ENCODE results near the gene CIITA.

Gene CIITA

DNA sequence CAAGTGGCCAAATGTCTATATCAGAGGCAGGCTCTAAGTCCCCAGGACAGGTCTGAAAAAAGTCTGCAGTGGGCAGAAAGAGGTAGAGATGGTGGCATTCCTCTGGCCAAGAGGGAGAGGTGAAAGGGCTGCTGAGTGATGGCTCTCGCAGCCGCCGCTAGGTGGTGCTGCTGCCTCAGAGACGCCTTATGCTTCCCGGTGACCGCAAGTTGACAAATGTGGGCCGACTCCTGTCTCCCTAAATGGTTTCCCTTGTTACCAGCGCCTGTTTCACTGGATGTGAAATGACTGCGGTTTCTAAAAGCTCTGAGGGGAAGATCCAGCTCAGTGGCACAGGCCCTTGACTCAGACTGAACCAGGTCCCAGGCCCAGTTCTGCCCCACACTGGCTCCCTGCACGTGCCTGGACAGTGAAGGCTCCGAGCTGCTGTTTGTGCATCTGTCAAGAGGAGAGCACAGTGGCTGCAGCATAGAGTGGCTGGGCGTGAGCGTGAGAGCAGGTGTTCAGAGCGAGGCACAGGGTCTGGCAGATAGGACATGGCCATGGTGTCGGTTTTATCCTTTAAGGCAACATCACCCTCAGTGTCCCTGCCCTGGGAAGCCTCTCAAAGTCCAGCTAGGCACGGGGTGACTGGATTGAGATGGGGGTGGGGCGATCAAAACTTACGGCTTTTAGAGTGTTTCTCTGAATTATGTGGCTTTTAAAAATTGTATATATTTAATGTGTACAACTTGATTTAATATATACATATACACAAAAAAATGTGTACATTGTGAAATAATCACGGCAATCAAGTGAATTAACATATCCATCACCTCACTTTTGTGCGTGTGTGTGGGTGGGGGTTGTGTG is 87.3 kb downstream of the CIITA start:
- no peak for TF ChIP-seq EZH2phosphoT487 (conservative IDR thresholded peaks at IDR 0.05; ENCODE audit: low read length)
- TF ChIP-seq, protein P1, sequence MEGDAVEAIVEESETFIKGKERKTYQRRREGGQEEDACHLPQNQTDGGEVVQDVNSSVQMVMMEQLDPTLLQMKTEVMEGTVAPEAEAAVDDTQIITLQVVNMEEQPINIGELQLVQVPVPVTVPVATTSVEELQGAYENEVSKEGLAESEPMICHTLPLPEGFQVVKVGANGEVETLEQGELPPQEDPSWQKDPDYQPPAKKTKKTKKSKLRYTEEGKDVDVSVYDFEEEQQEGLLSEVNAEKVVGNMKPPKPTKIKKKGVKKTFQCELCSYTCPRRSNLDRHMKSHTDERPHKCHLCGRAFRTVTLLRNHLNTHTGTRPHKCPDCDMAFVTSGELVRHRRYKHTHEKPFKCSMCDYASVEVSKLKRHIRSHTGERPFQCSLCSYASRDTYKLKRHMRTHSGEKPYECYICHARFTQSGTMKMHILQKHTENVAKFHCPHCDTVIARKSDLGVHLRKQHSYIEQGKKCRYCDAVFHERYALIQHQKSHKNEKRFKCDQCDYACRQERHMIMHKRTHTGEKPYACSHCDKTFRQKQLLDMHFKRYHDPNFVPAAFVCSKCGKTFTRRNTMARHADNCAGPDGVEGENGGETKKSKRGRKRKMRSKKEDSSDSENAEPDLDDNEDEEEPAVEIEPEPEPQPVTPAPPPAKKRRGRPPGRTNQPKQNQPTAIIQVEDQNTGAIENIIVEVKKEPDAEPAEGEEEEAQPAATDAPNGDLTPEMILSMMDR (IDR thresholded peaks at IDR 0.05; ENCODE audit: insufficient read depth, low read length, poor library complexity, severe bottlenecking) = peak; percentile 80
- no peak overlapping the region for H3K9ac ChIP-seq (ENCODE audit: low read length)
- no peaks in the 10 kb centered on the region for H3K9me3 ChIP-seq (ENCODE audit: insufficient read depth, low read length)
- H3K27ac ChIP-seq (ENCODE audit: low read depth, low read length) = no peak overlapping the region
- no peaks in the 10 kb centered on the region for H3F3A ChIP-seq (ENCODE audit: insufficient read depth)
- no peak overlapping the region for H3K4me2 ChIP-seq (ENCODE audit: low read depth, low read length, poor library complexity, severe bottlenecking)
- no peaks in the 10 kb centered on the region for H3K27me3 ChIP-seq (ENCODE audit: low read length)
- H3K36me3 ChIP-seq (ENCODE audit: low read length) = no peaks in the 10 kb centered on the region
- no peak overlapping the region for H3K4me3 ChIP-seq (ENCODE audit: insufficient read depth, low read length, poor library complexity, severe bottlenecking)
- no peaks in the 10 kb centered on the region for H4K20me1 ChIP-seq (ENCODE audit: low read depth, low read length)
- no peaks in the 10 kb centered on the region for H3K79me2 ChIP-seq (ENCODE audit: insufficient read depth, low read length)
- no peak overlapping the region for H2AFZ ChIP-seq (ENCODE audit: low read depth, low read length, severe bottlenecking)
- no peaks in the 10 kb centered on the region for H3K9me2 ChIP-seq (replicated peaks; ENCODE audit: insufficient read depth, low read length)

DNA sequence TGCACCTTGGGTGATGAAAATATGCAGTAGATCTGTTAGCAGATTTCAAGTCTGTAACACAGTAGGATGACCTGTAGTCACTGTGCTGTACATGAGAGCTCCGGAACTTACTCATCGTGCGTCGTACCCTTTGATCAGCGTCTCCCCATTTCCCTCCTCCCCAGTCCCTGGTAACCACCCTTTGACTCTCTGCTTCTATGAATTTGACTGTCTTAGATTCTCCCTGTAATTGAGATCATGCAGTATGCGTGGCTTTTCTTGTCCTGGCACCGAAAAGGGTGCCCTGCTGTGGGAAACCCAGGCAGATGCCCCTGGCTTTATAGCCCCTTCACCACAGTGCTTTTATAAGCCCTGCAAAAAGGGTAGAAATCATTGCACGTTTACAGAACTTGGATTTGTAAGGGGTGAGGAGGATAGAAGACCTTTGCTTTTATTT is 87.9 kb downstream of the CIITA start:
- Histone ChIP-seq H3K4me2 (ENCODE audit: low read depth, low read length, poor library complexity, severe bottlenecking) (no peak overlapping the region), H4K20me1 (ENCODE audit: low read depth, low read length) (no peaks in the 10 kb centered on the region), H3F3A (ENCODE audit: insufficient read depth) (no peaks in the 10 kb centered on the region), H3K27me3 (ENCODE audit: low read length) (no peaks in the 10 kb centered on the region), H3K9ac (ENCODE audit: low read length) (no peak overlapping the region), H3K9me2 (replicated peaks; ENCODE audit: insufficient read depth, low read length) (no peaks in the 10 kb centered on the region), H3K27ac (ENCODE audit: low read depth, low read length) (no peak overlapping the region), H3K79me2 (ENCODE audit: insufficient read depth, low read length) (no peaks in the 10 kb centered on the region), H3K4me3 (ENCODE audit: insufficient read depth, low read length, poor library complexity, severe bottlenecking) (no peak overlapping the region), H2AFZ (ENCODE audit: low read depth, low read length, severe bottlenecking) (no peak overlapping the region), H3K36me3 (ENCODE audit: low read length) (no peaks in the 10 kb centered on the region), H3K9me3 (ENCODE audit: insufficient read depth, low read length) (no peaks in the 10 kb centered on the region)
- no peak for TF ChIP-seq EZH2phosphoT487 (conservative IDR thresholded peaks at IDR 0.05; ENCODE audit: low read length)
- TF ChIP-seq, protein P1 (IDR thresholded peaks at IDR 0.05; ENCODE audit: insufficient read depth, low read length, poor library complexity, severe bottlenecking) = no peak

DNA sequence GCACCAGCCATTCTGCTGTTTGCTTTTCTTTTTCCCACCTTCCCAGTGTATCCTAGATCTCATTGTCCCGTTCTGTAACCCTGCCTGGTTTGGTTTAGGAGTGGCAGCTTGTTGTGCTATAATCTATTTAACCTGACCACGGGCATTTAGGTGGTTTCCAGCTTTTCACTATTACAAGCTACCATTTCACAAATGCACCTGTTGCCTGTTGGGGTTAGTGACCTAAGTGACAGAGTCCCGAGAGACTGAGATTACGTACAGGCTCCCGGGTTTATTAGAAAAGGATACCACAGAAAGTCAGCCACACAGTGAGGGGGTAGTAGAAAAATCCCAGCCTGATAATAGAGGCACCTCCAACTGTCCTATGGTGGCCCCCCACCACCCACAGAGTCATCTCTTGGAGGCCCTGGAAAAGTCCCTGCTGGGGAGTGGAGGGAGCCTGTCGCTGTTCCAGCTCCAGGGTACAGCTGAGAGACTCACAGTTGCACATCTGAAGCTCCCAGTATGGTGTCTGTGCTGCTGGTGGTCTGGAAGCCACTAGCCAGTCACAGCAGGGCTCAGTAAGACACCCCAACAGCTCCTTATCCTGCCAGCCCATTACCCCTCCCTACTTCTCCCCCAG is 88.5 kb downstream of the CIITA start:
- Histone ChIP-seq H3K36me3 (ENCODE audit: low read length) (no peaks in the 10 kb centered on the region), H3K27ac (ENCODE audit: low read depth, low read length) (no peak overlapping the region), H3F3A (ENCODE audit: insufficient read depth) (no peaks in the 10 kb centered on the region), H3K27me3 (ENCODE audit: low read length) (no peaks in the 10 kb centered on the region), H4K20me1 (ENCODE audit: low read depth, low read length) (no peaks in the 10 kb centered on the region), H3K4me2 (ENCODE audit: low read depth, low read length, poor library complexity, severe bottlenecking) (no peak overlapping the region), H3K79me2 (ENCODE audit: insufficient read depth, low read length) (no peaks in the 10 kb centered on the region), H3K9me2 (replicated peaks; ENCODE audit: insufficient read depth, low read length) (no peaks in the 10 kb centered on the region), H3K9ac (ENCODE audit: low read length) (no peak overlapping the region), H2AFZ (ENCODE audit: low read depth, low read length, severe bottlenecking) (no peak overlapping the region), H3K9me3 (ENCODE audit: insufficient read depth, low read length) (no peaks in the 10 kb centered on the region), H3K4me3 (ENCODE audit: insufficient read depth, low read length, poor library complexity, severe bottlenecking) (no peak overlapping the region)
- TF ChIP-seq EZH2phosphoT487 (conservative IDR thresholded peaks at IDR 0.05; ENCODE audit: low read length) = no peak
- TF ChIP-seq, protein P1 (IDR thresholded peaks at IDR 0.05; ENCODE audit: insufficient read depth, low read length, poor library complexity, severe bottlenecking) = no peak

All from SU-DHL-6 (cell line).